ENCODE data around the gene RPRD1B. TPM values are rescaled to one million over a fixed set of nuclear protein-coding genes. Genes with fewer than 3 reads are reported as not detected.

The RPRD1B gene

Small RNA genes lying within 50 kb of the gene (small RNA-seq; reads per million reads assigned to genes)
- gene RN7SL237P (ENCODE audit: insufficient read depth), result not detected

Measured in neuronal stem cell (in vitro differentiated cells).